NCI-H1417 (cell line): ENCODE data around the gene TBX3.
"Not testable (repeated sequence)": the region's sequence is repeated elsewhere in the genome, so short reads cannot be mapped to it uniquely, and the experiment has no call there.

Experiments used
- DNase-seq, 3 experiments: peaks; one replicate each; lab custom pipeline; 2025; lab: John Stamatoyannopoulos, UW

TBX3 gene

GRCh38 chr12:114684098-114684869 is at the start of gene TBX3:
TBX3 (minus strand) TSS chr12:114684175; CDS start chr12:114683200, 975 bp downstream.
- peak in 2 of 3 experiments; percentile 40 to 99 for DNase-seq

DNA sequence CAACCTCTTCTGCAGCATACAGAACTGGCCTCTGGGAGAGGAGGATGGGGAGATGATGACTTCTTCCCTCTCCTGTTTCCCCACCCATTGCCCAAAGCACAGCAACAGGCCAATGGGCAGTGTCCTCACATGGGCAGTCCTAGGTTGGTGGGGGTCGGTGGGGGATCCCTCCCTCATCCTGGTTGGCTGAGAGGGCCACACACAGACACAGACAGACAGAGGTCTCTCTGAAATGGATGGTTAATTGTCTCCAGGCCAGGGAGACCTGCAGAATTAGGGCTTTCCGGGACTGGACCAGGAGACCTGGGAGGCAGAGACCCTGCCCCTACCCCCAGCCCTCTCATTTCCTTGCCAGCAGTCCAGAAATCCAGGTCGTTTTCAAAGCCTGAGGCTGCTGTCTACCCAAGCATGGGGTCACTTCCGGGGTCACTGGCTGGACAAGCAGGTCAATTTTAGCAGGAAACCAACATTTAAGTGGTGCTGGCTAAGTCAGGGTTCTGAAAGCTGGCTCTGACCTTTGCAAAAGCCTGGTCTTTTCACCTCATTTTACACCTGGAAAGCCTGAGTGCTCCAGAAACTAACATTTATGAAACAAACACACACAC is 48.6 kb upstream of the TBX3 start:
- no peak for DNase-seq

GRCh38 chr12:114729731-114730130 is 45.8 kb upstream of the TBX3 start:
- no peak for DNase-seq

DNA sequence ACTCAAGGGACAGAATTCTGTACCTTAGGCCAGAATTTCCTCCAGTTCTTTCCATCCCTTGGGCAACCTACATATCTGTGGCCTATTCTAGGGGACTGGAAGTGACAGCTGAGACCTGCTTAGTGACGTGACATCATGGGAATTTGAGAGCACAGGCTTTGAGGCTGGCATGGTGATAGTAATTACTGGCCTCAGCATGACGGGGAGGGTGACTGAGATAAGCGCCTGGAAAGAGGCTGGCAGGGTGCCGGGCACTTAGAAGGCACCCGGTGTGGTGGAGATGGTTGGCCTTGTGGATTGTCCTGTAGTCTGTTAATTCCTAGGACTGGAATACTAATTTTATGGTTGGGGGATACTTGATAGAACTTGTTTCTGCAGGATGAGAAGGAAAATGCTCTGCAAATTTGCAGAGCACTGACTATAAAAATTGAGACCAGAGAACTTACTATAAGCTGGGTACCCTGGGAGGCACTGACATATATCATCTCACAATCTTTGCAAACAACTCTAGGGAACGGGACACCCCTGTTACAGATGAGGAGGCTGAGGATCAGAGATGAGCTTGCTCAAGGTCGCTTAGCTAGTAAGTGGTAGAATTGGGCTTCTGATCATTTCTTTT is 42.2 kb upstream of the TBX3 start:
- peak in 1 of 3 experiments; percentile 27 for DNase-seq

DNA sequence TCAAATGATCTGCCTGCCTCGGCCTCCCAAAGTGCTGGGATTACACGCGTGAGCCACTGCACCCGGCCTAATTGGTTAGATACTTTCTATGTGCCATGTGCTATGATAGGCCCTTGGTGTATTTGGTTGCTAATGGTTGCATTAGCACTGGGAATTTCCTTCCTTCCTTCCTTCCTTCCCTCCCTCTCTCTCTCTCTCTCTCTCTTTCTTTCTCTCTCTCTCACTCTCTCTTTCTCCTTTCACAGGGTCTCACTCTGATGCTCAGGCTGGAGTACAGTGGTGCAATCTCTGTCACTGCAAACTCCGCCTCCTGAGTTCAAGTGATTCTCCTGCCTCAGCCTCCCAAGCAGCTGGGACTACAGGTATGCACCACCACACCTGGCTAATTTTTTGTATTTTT is 38.2 kb upstream of the TBX3 start:
- DNase-seq, result not testable (repeated sequence)

DNA sequence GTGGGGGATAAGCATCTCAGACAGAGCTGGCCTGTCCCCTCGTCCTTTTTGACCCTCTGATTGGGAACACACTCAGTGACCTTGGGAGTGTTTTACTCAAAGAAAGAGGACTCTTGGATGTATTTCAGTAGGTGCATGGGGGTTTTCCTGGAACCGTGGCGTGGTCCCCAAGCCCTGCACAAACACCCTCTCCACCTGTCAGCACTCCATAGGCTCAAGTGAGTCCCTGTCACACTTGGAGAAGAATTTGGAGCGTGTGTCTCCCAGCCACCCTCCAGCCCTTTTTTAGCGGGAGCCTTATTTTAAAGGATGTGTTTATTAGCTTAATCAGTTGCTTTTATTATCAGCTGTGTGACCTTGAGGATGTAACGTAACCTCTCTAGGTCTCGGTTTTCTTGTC is 37.3 kb upstream of the TBX3 start:
- DNase-seq, result no peak

GRCh38 chr12:114713466-114714215 is 29.7 kb upstream of the TBX3 start:
- DNase-seq, result no peak

- DNase-seq, result peak in 1 of 3 experiments; percentile 44
Measured at GRCh38 chr12:114711689-114712152, 27.7 kb upstream of the TBX3 start.

DNA sequence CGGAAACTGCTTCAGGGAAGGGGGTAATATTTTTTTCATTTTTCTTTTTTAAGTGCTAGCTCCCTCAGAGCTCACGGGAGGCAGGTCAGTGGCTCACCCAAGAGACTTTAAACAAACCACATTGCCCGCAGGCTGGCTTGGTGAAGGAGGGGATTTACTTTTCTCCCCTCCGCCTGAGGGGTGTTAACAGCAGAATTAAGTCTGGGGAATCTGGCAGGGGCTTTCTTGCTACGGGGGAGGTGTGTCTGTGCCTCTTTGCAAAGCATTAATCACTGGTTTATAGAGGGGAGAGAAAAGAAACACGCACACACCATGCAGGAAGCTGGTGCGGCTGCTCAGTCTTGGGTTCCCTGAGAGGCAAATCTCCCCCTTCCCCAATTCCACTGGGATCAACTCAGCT is 26.2 kb upstream of the TBX3 start:
- DNase-seq, result no peak

- DNase-seq, result no peak
Measured at GRCh38 chr12:114709112-114709511, 25.1 kb upstream of the TBX3 start.

GRCh38 chr12:114708598-114708997 is 24.6 kb upstream of the TBX3 start:
- not testable (repeated sequence) for DNase-seq

DNA sequence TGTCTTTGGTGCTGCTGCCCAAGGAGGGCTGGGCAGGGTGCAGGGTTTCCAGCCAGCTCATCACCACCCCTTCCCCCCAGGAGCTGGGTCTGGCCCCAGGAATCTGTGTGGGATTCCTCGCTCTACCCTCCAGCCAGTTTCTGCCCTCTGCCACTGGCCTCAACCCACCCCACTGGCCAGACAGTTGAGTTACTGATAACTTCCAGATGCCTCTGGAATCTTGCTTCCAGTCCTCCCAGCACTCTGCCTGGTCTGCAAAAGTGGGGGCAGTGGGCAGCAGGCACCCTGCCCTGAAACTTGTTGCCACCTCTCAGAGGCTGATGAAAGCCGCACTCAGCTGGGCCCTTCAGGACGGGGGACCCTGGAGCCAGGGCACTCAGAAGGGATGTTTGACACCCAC is 20.1 kb upstream of the TBX3 start:
- DNase-seq, result no peak

DNA sequence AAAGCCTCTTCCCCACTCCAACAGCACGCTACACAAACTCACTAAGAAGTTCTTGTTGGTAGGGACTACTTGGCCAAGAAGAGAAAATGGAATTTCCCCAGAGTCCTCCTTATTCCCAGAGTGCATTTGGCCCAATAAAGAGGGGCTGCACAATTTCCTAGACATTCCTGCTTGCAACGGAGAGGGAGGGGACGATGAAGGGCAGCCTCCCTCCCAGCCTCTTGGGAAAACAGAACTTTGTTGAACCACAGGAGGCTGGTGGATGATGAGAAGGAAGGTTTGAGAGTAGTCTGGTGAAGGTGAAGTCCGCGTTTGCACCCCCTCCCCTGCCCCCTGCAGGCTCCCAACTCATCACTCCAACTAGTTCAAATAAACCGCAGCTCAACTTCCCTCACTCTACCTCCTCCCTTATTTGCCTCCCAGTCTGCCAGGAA is 19.1 kb upstream of the TBX3 start:
- peak in 1 of 3 experiments; percentile 80 for DNase-seq

DNA sequence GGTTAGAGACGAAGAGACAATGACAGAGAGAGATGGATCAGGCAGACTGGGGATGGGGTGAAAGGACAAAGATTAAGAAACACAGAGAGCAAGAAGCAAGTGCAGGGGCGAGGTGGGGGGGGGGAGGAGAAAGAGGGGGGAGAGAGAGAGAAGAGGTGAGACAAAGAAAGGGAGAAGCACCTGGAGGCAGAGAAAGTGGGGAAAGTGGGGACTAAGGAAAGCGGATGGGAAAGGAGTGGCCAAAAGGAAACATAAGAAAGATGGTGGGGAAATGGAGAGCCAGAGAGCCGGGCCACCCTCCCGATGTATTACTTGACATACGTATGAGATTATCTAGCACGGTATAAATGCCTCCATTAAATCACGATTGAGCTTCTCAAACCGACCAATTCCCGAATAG is 18.5 kb upstream of the TBX3 start:
- no peak for DNase-seq

DNA sequence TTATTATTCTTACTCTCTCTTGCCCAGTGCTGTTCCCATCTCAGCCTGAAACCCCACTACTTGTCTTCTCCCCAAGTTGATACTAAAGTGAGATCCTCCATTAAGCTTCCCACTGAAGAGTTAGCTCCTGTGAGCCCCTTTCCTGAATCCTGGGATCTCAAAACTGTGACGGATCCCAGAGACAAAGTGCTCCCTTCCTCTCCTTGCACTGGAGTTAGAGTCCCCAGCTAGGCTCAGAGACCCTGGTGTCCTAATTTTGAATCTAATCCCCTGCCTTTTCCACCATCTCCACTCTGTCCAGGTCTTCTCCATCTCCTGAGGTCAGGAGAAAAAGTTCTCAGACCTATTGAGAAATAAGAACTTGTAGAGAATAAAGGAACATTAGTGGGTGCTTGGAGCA is 17.6 kb upstream of the TBX3 start:
- DNase-seq, result no peak

- DNase-seq, result no peak
Measured at GRCh38 chr12:114701104-114701414, 17.1 kb upstream of the TBX3 start.

GRCh38 chr12:114700392-114701103 is 16.6 kb upstream of the TBX3 start:
- DNase-seq, result no peak

- no peak for DNase-seq
Measured at GRCh38 chr12:114698566-114699163, 14.7 kb upstream of the TBX3 start.

DNA sequence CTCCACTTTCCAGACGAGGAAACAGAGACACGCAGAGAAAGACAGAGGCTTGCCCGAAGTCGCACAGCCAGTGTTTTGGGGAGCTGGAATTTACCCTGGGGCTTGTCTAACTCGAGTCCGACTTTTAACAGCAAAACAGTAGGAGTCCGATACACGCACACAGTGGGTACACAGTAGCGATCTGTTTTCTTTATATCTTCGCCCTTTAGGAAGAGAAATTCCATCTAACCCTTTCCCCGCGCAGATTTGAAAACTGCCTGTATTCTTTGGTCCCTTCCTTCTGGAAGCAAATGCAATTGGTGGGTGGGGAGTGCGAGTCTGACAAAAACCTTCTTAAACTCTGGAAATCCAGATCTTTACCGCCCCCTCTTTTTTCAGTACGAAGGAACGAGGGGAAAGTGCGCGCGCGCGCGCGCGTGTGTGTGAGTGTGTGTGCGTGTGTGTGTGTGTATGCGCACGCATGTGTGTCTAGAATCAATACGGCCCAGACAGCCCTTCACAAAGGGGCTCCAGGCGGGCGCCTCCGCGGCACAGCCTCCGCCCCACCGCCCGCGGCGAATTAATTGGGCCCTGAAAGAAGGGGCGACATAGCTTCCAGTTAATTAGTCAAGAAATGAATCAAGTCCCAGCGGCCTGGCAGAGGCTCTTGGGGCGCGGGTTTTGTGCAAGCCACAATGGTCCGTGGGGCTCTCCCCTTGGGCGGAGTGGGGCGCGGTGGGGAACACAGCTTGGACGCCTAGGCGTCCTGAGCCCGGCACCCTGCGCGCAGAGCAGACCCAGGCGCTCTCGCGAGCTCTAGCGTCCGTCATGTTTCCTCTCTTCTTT is 14.0 kb upstream of the TBX3 start:
- DNase-seq, result no peak

DNA sequence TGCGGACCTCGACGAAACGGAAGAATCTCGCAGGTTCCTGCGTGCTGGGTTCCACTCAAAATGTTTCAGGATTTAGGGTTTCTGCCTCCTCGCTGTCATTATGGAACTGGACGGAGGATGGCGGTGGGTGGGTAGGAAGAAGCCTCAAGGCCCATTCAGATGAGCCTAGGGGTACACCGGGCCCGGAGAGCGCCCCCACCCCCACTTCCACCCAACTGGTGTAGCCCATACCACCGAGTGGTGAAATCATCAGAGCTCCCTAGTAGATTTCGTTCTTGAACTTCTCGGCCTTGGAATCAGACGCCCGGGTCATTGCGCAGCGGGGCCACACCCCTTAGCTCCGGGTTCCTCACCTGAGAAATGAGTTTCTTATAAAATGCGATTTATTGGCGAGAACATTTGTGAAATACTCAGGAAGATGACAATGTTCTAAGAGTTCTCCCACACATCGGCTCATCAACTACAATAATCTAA is 13.3 kb upstream of the TBX3 start:
- no peak for DNase-seq
